Spleen (tissue), 11 donors: ENCODE results near the gene CDK8. TPM values are rescaled to one million over a fixed set of nuclear protein-coding genes. Genes with fewer than 3 reads are reported as not detected.

Experiments
- DNase-seq: peaks from one replicate; pipeline ENCODE4 v3.0.0-alpha.2; 2020
- H3K27ac ChIP-seq, 8 donors: fragments of 200-600 bp; sonication (generic) in 7 of 8; 1 replicate in 4 of 8; 2 replicates in 4 of 8; pipeline versions ENCODE4 v1.5.0 to v1.8.0; 2016 to 2021; ENCODE audit warnings: inconsistent platforms in 4 of 8, mild to moderate bottlenecking in 4 of 8, moderate library complexity in 1 of 8
- H3K27me3 ChIP-seq, 7 donors: fragments of 200-600 bp; sonication (generic) in 6 of 7; replicated peaks in 1 of 7; 1 replicate in 4 of 7; 2 replicates in 3 of 7; pipeline versions ENCODE4 v1.5.0 to v1.8.0; 2016 to 2021; ENCODE audit warnings: inconsistent platforms in 3 of 7, mild to moderate bottlenecking in 1 of 7
- H3K36me3 ChIP-seq, 6 donors: fragments of 200-600 bp; sonication (generic) in 5 of 6; 1 replicate in 4 of 6; 2 replicates in 2 of 6; pipeline versions ENCODE4 v1.5.0 to v1.8.0; 2016 to 2021; ENCODE audit warnings: inconsistent platforms in 2 of 6
- H3K4me1 ChIP-seq, 6 donors: fragments of 200-600 bp; sonication (generic) in 5 of 6; 1 replicate in 3 of 6; 2 replicates in 3 of 6; pipeline versions ENCODE4 v1.5.0 to v1.8.0; 2016 to 2021; ENCODE audit warnings: inconsistent platforms in 3 of 6
- H3K4me3 ChIP-seq, 8 donors: fragments of 200-600 bp; sonication (generic) in 7 of 8; 1 replicate in 4 of 8; 2 replicates in 4 of 8; pipeline versions ENCODE4 v1.5.0 to v1.8.0; 2016 to 2021; ENCODE audit warnings: inconsistent platforms in 4 of 8, mild to moderate bottlenecking in 4 of 8, moderate library complexity in 2 of 8
- H3K9me3 ChIP-seq, 8 donors: fragments of 200-600 bp; sonication (generic) in 7 of 8; 1 replicate in 4 of 8; 2 replicates in 4 of 8; pipeline versions ENCODE4 v1.5.0 to v1.8.0; 2016 to 2021; ENCODE audit warnings: inconsistent platforms in 4 of 8
- CTCF ChIP-seq, 11 experiments: fragments of 200-600 bp in 7 of 11; fragments of 450-650 bp in 4 of 11; sonication (generic) in 4 of 11; IDR thresholded peaks in 8 of 11; conservative IDR thresholded peaks in 3 of 11; 1 replicate in 7 of 11; 2 replicates in 4 of 11; pipeline versions ENCODE4 v1.4.0 to v1.8.0; 2016 to 2021; ENCODE audit warnings: antibody characterized with exemption in 11 of 11, inconsistent platforms in 4 of 11, mild to moderate bottlenecking in 1 of 11
- POLR2A ChIP-seq, 3 donors: fragments of 450-650 bp; IDR thresholded peaks; one replicate each; pipeline ENCODE4 v1.5.1; 2017; ENCODE audit warnings: antibody characterized with exemption in 3 of 3, mild to moderate bottlenecking in 1 of 3
- POLR2AphosphoS5 ChIP-seq, 3 donors: sonication (generic); formaldehyde crosslinking; IDR thresholded peaks; one replicate each; pipeline ENCODE4 v1.5.1; 2017; ENCODE audit warnings: antibody characterized with exemption in 3 of 3
- WGBS, 5 donors: extraction: QIAGEN DNeasy Blood & Tissue Kit in 3 of 5; methylation state at CpG; one replicate each; pipeline versions ENCODE4 v1.1.5 to v1.1.7; 2013 to 2018; 5-methylcytosine and 5-hydroxymethylcytosine counted together
- intact Hi-C: fragments of 100-400 bp; cut with DNase I; formaldehyde crosslinking; loops from one replicate; pipeline ENCODE4 v1.15.0; 2023; ENCODE audit warnings: low total_unique reads
- polyA plus RNA-seq, 3 donors: library from polyadenylated mRNA; stranded (reverse); fragments of 200-250 nt; gene quantifications; one replicate each; pipeline ENCODE4 v1.2.1, GENCODE V29; 2013
- total RNA-seq, 7 donors: library from RNA; depleted of rRNA in 3 of 7; stranded (reverse); fragments of >200 nt in 3 of 7; fragmentation: NEBNext Ultra II Directional in 4 of 7; extraction: Animal tissue kit (Norgen Biotek cat#: 25700) in 4 of 7; gene quantifications; one replicate each; pipeline versions ENCODE4 v1.1.0 to v1.2.1, GENCODE V29; 2016 to 2021
- donor health status: healthy with polysubstance abuse.
- donor health status: DM: no; HTN: no; CAD: no; lungs with moderate emphysema.
- donor health status: DM: no; HTN: no; CAD: no.
- donor health status: Bipolar disorder and iron deficiency.
- donor health status: healthy.
- donor health status: DM: no; HTN: no; CAD: no.
- donor health status: DM: yes; HTN: yes; CAD: no.

CDK8 gene
- total and polyA plus RNA-seq, 10 donors: 7.8 to 16.4 (median 9.2) TPM

- Histone ChIP-seq H3K4me1 (no peaks in the 10 kb centered on the region), H3K9me3 (no peaks in the 10 kb centered on the region), H3K27ac (no peak overlapping the region), H3K36me3 (no peaks in the 10 kb centered on the region), H3K27me3 (no peaks in the 10 kb centered on the region), H3K4me3 (no peak overlapping the region)
- no peak for DNase-seq
- TF ChIP-seq POLR2AphosphoS5 (IDR thresholded peaks at IDR 0.05) (no peak), CTCF (IDR thresholded peaks at IDR 0.05 in 8 of 11, conservative IDR thresholded peaks at IDR 0.05 in 3 of 11) (peak in 1 of 11 experiments; percentile 20)
- intact Hi-C loops: no loop called here
These were observed 123.1 kb downstream of the CDK8 start for GRCh38 chr13:26377038-26377437.

GRCh38 chr13:26378116-26378515 lies 124.2 kb downstream of the CDK8 start:
- Histone ChIP-seq H3K9me3 (no peaks in the 10 kb centered on the region), H3K27me3 (no peaks in the 10 kb centered on the region), H3K36me3 (no peaks in the 10 kb centered on the region), H3K4me3 (no peak overlapping the region), H3K4me1 (no peaks in the 10 kb centered on the region), H3K27ac (no peak overlapping the region)
- TF ChIP-seq POLR2A (IDR thresholded peaks at IDR 0.05): no peak
- no peak for TF ChIP-seq POLR2AphosphoS5 (IDR thresholded peaks at IDR 0.05)
- TF ChIP-seq CTCF (IDR thresholded peaks at IDR 0.05 in 8 of 11, conservative IDR thresholded peaks at IDR 0.05 in 3 of 11): no peak
- intact Hi-C loops: no loop called here
- no peak for DNase-seq
- WGBS, 5 donors: 91 to 97% (median 94%) methylated on average over 3 of the region's 3 CpGs

- 93 to 97% (median 96%) methylated on average over 5 of the region's 5 CpGs for WGBS, 5 donors
These were observed 125.9 kb downstream of the CDK8 start for GRCh38 chr13:26379831-26380230.

GRCh38 chr13:26380930-26381329 lies 127.0 kb downstream of the CDK8 start:
- Histone ChIP-seq H3K9me3 (no peaks in the 10 kb centered on the region), H3K27me3 (no peaks in the 10 kb centered on the region), H3K36me3 (peaks cover 0 to 14% (median 9%) of the 10 kb centered on the region in 6 donors), H3K4me3 (no peak overlapping the region), H3K27ac (no peak overlapping the region), H3K4me1 (no peaks in the 10 kb centered on the region)
- no peak for DNase-seq
- intact Hi-C loops: no loop called here
- WGBS, 5 donors: 88 to 97% (median 96%) methylated on average over 2 of the region's 2 CpGs
- TF ChIP-seq CTCF (IDR thresholded peaks at IDR 0.05 in 8 of 11, conservative IDR thresholded peaks at IDR 0.05 in 3 of 11) (no peak), POLR2AphosphoS5 (IDR thresholded peaks at IDR 0.05) (no peak), POLR2A (IDR thresholded peaks at IDR 0.05) (no peak)

More at GRCh38 chr13:26379831-26380230, 125.9 kb downstream of the CDK8 start:
- intact Hi-C loops: no loop called here
- no peak overlapping the region for H3K4me3 ChIP-seq
- DNase-seq: no peak
- no peaks in the 10 kb centered on the region for H3K4me1 ChIP-seq
- no peaks in the 10 kb centered on the region for H3K9me3 ChIP-seq
- TF ChIP-seq POLR2AphosphoS5 (IDR thresholded peaks at IDR 0.05): no peak
- no peak for TF ChIP-seq CTCF (IDR thresholded peaks at IDR 0.05 in 8 of 11, conservative IDR thresholded peaks at IDR 0.05 in 3 of 11)
- TF ChIP-seq POLR2A (IDR thresholded peaks at IDR 0.05): no peak
- no peaks in the 10 kb centered on the region for H3K27me3 ChIP-seq
- H3K27ac ChIP-seq: no peak overlapping the region
- H3K36me3 ChIP-seq: peaks cover 0 to 3% (median 0%) of the 10 kb centered on the region in 6 donors
